Smooth muscle cell (in vitro differentiated cells): ENCODE measurements around the gene TMEM72. TPM values are rescaled to one million over a fixed set of nuclear protein-coding genes. Genes with fewer than 3 reads are reported as not detected.

Experiments used
- DNase-seq: peaks from one replicate; lab custom pipeline; 2025; ENCODE audit not compliant: unreplicated experiment; lab: John Stamatoyannopoulos, UW
- H2AFZ ChIP-seq: fragments of 200-600 bp; sonication (generic); 2 replicates; pipeline ENCODE4 v1.6.0; 2016; ENCODE audit warnings: antibody characterized with exemption, low read depth, mild to moderate bottlenecking
- H3F3A ChIP-seq: fragments of 200-600 bp; sonication (generic); 2 replicates; pipeline ENCODE4 v1.6.0; 2017; ENCODE audit warnings: antibody characterized with exemption, low read depth
- H3K27ac ChIP-seq: fragments of 200-600 bp; sonication (generic); 2 replicates; pipeline ENCODE4 v1.5.1; 2016; ENCODE audit warnings: low read depth, mild to moderate bottlenecking
- H3K27me3 ChIP-seq: fragments of 200-600 bp; sonication (generic); 2 replicates; pipeline ENCODE4 v1.6.1; 2016; ENCODE audit warnings: low read depth, mild to moderate bottlenecking
- H3K36me3 ChIP-seq: fragments of 200-600 bp; sonication (generic); 2 replicates; pipeline ENCODE4 v1.5.1; 2016; ENCODE audit warnings: low read depth
- H3K4me1 ChIP-seq: fragments of 200-600 bp; sonication (generic); 2 replicates; pipeline ENCODE4 v1.5.1; 2016; ENCODE audit warnings: low read depth
- H3K4me2 ChIP-seq: fragments of 200-600 bp; sonication (generic); 2 replicates; pipeline ENCODE4 v1.6.0; 2016; ENCODE audit warnings: mild to moderate bottlenecking
- H3K4me3 ChIP-seq: fragments of 200-600 bp; sonication (generic); 2 replicates; pipeline ENCODE4 v1.5.1; 2016; ENCODE audit warnings: mild to moderate bottlenecking
- H3K79me2 ChIP-seq: fragments of 200-600 bp; sonication (generic); 2 replicates; pipeline ENCODE4 v1.6.0; 2016; ENCODE audit warnings: low read depth, mild to moderate bottlenecking
- H3K9ac ChIP-seq: fragments of 200-600 bp; sonication (generic); 2 replicates; pipeline ENCODE4 v1.6.0; 2016; ENCODE audit warnings: low read depth
- H3K9me3 ChIP-seq: fragments of 200-600 bp; sonication (generic); replicated peaks from 2 replicates; pipeline ENCODE4 v1.5.1; 2016; ENCODE audit warnings: low read depth
- H4K20me1 ChIP-seq: fragments of 200-600 bp; sonication (generic); 2 replicates; pipeline ENCODE4 v1.6.0; 2016; ENCODE audit warnings: low read depth
- CTCF ChIP-seq: fragments of 200-600 bp; sonication (generic); IDR thresholded peaks from 2 replicates; pipeline ENCODE4 v1.5.1; 2017; ENCODE audit warnings: borderline replicate concordance, mild to moderate bottlenecking, antibody characterized with exemption; ENCODE audit not compliant: insufficient read depth, poor library complexity, severe bottlenecking
- WGBS: methylation state at CpG from one replicate; pipeline ENCODE4 v1.1.7; 2016; ENCODE audit warnings: low lambda C conversion rate; 5-methylcytosine and 5-hydroxymethylcytosine counted together
- polyA plus RNA-seq: library from polyadenylated mRNA; unstranded; fragments of >200 nt; fragmentation: Nextera tagmentation; extraction: Ambion mirVana; gene quantifications from 2 replicates; pipeline ENCODE4 v1.2.1, GENCODE V29; 2016
- total RNA-seq: library from RNA; depleted of rRNA; stranded (reverse); fragments of >200 nt; gene quantifications from 2 replicates; pipeline ENCODE4 v1.2.3, GENCODE V29; 2014

The TMEM72 gene
- total and polyA plus RNA-seq, 2 experiments from 2014 or later = not detected

GRCh38 chr10:44893604-44894468 lies 17.3 kb upstream of the TMEM72 start:
- DNase-seq = no peak

GRCh38 chr10:44894691-44895090 lies 16.4 kb upstream of the TMEM72 start:
- Histone ChIP-seq H3F3A (no peaks in the 10 kb centered on the region), H3K4me3 (no peak overlapping the region), H3K27me3 (no peaks in the 10 kb centered on the region), H3K4me2 (no peak overlapping the region), H3K9me3 (no peaks in the 10 kb centered on the region), H3K36me3 (no peaks in the 10 kb centered on the region), H3K27ac (no peak overlapping the region), H4K20me1 (no peaks in the 10 kb centered on the region), H3K4me1 (no peaks in the 10 kb centered on the region), H3K9ac (no peak overlapping the region), H3K79me2 (no peaks in the 10 kb centered on the region), H2AFZ (no peak overlapping the region)
- no peak for TF ChIP-seq CTCF
- WGBS = 84% methylated on average over 4 of the region's 4 CpGs
- DNase-seq = no peak

More at GRCh38 chr10:44893604-44894468, 17.3 kb upstream of the TMEM72 start:
- Histone ChIP-seq H4K20me1 (no peaks in the 10 kb centered on the region), H3K79me2 (no peaks in the 10 kb centered on the region), H2AFZ (no peak overlapping the region), H3K36me3 (no peaks in the 10 kb centered on the region), H3K4me2 (no peak overlapping the region), H3K27me3 (no peaks in the 10 kb centered on the region), H3K9me3 (no peaks in the 10 kb centered on the region), H3K9ac (no peak overlapping the region), H3F3A (no peaks in the 10 kb centered on the region), H3K4me3 (no peak overlapping the region), H3K27ac (no peak overlapping the region), H3K4me1 (no peaks in the 10 kb centered on the region)
- no peak for TF ChIP-seq CTCF
- 87% methylated on average over 5 of the region's 5 CpGs for WGBS

GRCh38 chr10:44895280-44895679 lies 15.9 kb upstream of the TMEM72 start:
- Histone ChIP-seq H4K20me1 (no peaks in the 10 kb centered on the region), H3K4me2 (no peak overlapping the region), H3K9ac (no peak overlapping the region), H3K9me3 (no peaks in the 10 kb centered on the region), H3K4me3 (no peak overlapping the region), H3K4me1 (no peaks in the 10 kb centered on the region), H2AFZ (no peak overlapping the region), H3K27me3 (no peaks in the 10 kb centered on the region), H3K27ac (no peak overlapping the region), H3F3A (no peaks in the 10 kb centered on the region), H3K79me2 (no peaks in the 10 kb centered on the region), H3K36me3 (no peaks in the 10 kb centered on the region)
- no peak for TF ChIP-seq CTCF
- WGBS = 94% methylated on average over 5 of the region's 5 CpGs
- no peak for DNase-seq

DNA sequence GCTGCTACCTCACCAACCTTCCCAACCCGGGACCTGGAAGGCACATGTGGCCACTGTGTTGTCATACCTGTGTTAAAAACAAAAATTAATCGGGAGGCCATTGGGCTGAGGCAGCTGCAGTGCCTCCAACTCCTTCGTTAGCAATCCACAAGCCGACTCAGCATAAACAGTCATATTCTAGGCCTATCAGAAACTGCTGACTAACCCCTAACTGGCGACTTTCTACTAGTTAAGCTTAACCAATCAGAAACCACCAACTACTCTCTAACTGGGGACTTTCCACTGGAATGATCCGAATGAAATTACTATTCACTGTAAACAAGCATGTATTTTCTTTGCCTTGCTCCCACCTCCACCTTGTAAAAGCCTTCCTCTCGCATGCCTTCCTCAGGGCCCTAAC lies 14.1 kb upstream of the TMEM72 start:
- H3K9me3 ChIP-seq = no peaks in the 10 kb centered on the region
- H3K9ac ChIP-seq = no peak overlapping the region
- no peak for DNase-seq
- H3K27ac ChIP-seq = no peak overlapping the region
- H4K20me1 ChIP-seq = no peaks in the 10 kb centered on the region
- no peak overlapping the region for H3K4me2 ChIP-seq
- no peaks in the 10 kb centered on the region for H3K36me3 ChIP-seq
- H3F3A ChIP-seq = no peaks in the 10 kb centered on the region
- TF ChIP-seq CTCF = no peak
- no peaks in the 10 kb centered on the region for H3K27me3 ChIP-seq
- WGBS = 88% methylated on average over 6 of the region's 7 CpGs
- H3K4me3 ChIP-seq = no peak overlapping the region
- no peaks in the 10 kb centered on the region for H3K4me1 ChIP-seq
- H2AFZ ChIP-seq = no peak overlapping the region
- no peaks in the 10 kb centered on the region for H3K79me2 ChIP-seq
